ENCODE data around the gene ATP2B2. TPM values are rescaled to one million over a fixed set of nuclear protein-coding genes. Genes with fewer than 3 reads are reported as not detected.
"Not testable (repeated sequence)": the region's sequence is repeated elsewhere in the genome, so short reads cannot be mapped to it uniquely, and the experiment has no call there.

The ATP2B2 gene
- total RNA-seq, 2 donors from 2014 or later = 0.06 TPM; not detected in 1

DNA sequence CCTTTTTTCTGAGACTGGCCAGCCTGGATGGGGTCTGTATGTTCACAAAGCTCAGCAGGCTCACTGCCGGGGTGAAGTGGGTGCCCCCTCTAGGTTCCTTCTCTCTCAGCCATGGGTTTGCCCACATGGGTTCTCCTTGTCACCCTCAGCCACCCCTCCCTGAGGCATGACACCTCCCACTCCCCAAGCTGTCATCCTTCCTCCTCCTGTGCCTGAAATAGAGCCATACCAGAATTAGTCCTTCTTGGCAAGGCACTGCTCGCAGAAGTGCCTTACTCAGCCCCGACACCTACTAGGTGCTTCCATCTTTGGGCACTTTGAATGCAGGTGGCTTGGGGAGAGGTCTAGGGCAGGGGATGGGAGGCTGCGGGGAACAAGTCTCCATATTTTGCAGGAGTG, 121.5 kb downstream of the ATP2B2 start:
- no peak for ATAC-seq
- intact Hi-C loops (cut with DNase I, micrococcal nuclease) = no loop called here
- DNase-seq = no peak

DNA sequence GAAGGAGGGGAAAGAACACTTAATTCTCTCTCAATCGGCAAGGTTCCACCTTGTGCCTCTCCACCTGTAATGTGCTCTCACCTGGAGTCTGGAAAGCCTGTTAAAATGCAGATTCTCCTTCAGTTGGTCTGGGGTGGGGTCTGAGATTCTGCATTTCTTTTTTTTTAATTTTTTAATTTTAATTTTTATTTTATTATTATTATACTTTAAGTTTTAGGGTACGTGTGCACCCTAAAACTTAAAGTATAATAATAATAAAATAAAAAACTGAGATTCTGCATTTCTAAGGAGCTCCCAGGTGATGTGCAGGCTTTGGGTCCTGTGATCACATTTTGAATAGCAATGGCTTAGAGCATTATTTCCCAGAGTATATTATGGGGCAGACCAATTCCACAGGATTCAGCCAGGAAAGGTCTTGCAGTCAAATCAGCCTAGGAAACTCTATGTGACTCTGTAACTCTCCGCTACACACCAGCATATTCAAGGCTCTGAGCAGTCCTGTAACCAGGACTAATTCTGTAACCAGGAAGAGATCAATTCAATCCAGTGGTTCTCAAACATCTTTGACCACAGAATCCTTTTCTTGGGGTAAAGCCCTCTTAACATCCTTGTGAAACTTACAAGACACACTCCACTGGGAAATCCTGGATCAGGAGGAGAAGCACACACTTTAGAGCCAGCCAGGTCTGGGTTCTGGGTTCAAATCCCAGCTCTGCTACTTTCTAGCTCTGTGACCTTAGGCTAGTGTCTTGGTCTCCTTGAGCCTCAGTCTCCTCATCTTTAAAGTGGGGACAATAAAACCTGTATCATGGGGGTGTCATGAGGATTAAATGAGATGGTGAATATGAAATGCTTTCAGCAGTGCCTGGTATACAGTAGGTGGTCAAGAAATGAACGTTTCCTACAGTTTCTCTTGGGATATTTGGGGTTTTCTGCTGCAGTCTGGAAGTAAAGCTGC, 122.2 kb downstream of the ATP2B2 start:
- ATAC-seq (no peak), DNase-seq (no peak)
- intact Hi-C loops (cut with DNase I, micrococcal nuclease) = no loop called here

DNA sequence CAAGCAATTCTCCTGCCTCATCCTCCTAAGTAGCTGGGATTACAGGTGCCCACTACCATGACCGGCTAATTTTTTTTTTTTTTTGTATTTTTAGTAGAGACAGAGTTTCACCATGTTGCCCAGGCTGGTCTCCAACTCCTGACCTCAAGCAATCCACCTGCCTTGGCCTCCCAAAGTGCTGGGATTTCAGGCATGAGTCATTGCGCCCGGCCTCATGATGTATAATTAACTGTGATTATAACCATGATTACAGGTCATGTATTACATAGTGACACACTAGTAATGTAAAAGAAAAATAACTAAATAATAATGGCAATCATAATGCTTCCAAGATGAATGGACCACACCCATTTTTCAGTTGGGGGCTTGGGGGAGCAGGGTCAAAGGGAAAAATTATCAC, 122.9 kb downstream of the ATP2B2 start:
- intact Hi-C loops (cut with DNase I, micrococcal nuclease); ATAC-seq; DNase-seq: not testable (repeated sequence)

DNA sequence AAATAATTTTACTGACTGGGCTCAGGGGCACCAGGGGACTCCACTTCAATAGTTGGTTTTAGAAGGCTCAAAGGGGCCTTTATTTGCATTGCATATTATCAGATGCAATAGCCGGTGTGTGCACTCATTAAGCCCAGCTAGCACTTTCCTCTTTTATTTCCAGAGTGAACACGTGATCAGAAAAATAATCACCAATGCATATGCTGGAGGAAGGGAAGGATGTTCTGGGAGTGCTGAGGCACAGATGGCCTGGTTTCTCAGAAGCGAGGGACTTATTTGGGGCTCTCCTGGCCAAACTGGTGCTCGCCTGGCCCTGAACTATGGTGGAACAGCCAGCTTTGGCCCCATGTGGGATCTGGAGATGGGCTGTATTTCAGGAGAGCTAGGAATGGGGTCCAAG, 124.0 kb downstream of the ATP2B2 start:
- ATAC-seq (no peak), DNase-seq (no peak)
- intact Hi-C loops (cut with DNase I, micrococcal nuclease) = no loop called here

DNA sequence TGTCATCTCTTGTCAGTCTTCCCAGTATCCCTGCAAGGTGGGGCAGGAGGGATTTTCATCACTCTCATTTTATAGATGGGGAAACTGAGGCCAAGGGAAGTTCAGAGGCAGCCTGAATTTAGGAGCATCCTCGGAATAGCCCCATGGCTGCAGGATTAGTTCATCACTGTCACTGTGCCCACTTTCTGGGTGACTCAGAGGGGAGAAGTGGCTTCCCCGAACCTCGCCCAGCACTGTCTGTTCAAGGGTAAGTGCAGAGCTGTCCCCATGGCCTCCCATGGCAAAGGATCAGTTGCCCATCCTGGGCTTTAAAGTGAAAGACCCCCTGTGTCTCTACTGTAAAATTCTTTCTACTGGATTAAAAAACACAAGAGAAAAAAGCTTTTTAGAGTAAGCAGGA, 124.5 kb downstream of the ATP2B2 start:
- intact Hi-C loops (cut with DNase I, micrococcal nuclease) = no loop called here
- DNase-seq (no peak), ATAC-seq (no peak)

DNA sequence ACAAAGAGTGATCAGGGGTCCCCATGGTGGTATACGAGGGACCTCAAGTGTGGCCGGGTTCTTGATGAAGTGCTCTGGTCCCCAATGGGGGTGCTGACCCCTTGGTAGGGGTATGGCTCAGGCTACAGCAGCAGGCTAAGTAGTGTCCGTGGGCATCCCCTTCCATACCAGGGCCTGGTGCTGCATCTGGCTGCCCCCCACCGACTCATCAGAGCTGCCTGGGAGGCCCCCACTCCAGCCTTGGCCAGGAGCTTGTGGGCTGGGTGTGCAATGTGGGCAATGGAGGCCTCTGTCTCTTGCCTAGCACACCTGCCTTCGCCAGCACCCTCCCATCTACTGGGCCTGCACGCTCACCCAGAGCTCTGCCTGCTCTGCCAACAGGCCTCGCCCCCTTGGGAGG, 125.4 kb downstream of the ATP2B2 start:
- intact Hi-C loops (cut with DNase I, micrococcal nuclease) = no loop called here
- ATAC-seq (no peak), DNase-seq (no peak)

DNA sequence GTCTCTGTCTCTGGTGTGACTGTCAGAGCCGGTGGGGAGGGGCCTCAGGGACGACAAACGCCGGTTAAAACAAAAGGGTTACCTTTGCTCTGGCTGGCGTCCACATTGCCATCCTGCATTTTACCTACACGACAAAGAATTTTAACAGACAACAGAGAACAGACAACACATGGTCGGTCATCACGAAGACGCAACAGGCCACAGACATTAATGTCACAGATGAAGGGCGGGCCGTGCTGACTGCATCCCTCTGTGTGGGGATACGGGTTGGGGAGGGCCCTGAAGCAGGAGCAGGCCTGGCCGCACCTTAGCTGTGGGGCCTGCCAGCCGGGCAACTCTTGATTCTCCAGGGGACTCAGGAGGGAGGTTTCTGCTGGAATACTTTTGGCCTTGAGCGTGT, 126.2 kb downstream of the ATP2B2 start:
- intact Hi-C loops (cut with DNase I, micrococcal nuclease) = no loop called here
- DNase-seq = no peak
- no peak for ATAC-seq

DNA sequence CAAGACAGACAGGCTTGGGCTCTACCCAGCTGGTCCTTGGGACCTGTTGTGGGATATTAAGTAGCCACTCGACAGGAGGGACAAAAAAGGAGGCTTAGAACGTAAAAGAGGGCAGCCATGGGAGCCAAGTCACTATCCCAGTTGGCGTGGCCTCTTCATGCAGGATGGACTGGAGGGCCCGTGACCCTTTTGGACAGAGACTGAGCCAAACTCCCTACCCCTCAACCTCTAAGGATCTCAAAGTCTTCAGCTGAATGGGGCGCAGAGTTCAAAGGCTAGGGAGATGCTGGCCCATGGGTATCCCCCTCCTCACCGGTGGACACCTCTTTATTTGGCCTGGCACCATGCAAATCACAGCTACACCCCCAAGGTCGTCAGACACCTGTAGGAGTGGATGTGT, 126.6 kb downstream of the ATP2B2 start:
- DNase-seq = no peak
- ATAC-seq = no peak
- intact Hi-C loops (cut with DNase I, micrococcal nuclease) = no loop called here

DNA sequence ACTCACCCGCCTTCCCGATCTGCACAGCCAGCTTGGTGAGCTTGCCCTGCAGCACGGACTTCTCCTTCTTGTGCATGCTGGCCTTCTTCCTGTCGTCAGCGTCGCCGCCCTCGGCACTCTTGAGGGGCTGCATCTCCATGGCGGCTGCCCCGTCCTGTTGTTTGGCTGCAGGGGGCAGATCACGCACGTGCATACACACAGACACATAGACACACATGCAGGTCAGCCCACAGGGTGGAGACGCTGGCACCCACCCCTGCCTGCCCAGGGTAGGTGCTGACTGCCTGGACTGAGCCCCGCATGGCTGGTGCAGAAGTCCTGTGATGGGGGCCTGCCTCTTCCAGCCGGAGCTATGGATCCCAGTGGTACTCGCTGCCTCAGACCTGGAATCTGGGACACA, 127.1 kb downstream of the ATP2B2 start:
- no peak for DNase-seq
- intact Hi-C loops (cut with DNase I, micrococcal nuclease) = no loop called here
- no peak for ATAC-seq

DNA sequence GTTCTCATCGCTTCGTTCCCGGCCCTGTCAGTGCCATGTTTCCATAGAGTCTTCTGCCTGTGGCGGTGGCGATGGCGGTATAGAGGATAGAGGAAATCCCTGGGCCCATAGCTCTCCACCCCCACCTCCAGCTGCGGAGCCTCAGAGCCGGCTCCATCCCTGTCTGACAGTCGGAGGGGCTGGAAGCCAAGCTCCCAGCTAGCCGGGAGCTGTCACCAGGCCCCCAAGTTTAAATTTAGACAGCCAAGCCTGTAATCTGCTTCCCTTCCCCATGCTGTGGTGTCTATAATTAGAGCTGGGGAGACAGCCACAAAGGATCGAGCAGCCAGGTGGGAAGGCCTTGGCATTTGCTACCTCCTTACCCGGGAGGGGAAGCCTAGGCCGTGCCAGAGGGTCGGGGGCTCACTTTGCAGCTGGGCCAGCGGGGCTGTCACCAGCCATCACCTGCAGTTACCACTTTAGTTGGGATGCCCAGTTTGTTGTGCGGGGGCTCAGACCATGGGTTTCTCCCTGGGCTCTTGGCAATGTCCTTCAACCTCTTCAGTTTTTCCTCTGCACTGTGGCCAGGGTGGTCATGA, 128.1 kb downstream of the ATP2B2 start:
- ATAC-seq (no peak), DNase-seq (no peak)
- intact Hi-C loops (cut with DNase I, micrococcal nuclease) = no loop called here

DNA sequence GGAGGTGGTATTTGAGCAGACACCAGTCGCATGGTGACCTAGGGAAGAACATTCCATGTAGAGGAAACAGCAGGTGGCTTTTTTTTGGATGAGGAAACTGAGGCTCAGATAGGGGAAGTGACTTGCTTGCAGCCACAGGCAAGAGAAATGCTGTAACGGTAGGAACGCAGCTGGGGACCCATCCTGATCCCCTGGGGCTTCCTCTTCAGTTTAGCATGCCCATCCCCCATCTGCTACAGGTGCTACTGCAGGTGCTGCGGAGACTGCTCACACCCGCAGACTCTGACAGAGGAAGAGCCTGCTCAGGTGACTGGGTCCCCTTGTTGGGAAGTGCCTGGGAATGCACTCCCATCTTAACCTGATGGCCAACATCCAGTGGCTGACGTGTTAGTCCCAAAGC, 129.0 kb downstream of the ATP2B2 start:
- intact Hi-C loops (cut with DNase I, micrococcal nuclease) = no loop called here

DNA sequence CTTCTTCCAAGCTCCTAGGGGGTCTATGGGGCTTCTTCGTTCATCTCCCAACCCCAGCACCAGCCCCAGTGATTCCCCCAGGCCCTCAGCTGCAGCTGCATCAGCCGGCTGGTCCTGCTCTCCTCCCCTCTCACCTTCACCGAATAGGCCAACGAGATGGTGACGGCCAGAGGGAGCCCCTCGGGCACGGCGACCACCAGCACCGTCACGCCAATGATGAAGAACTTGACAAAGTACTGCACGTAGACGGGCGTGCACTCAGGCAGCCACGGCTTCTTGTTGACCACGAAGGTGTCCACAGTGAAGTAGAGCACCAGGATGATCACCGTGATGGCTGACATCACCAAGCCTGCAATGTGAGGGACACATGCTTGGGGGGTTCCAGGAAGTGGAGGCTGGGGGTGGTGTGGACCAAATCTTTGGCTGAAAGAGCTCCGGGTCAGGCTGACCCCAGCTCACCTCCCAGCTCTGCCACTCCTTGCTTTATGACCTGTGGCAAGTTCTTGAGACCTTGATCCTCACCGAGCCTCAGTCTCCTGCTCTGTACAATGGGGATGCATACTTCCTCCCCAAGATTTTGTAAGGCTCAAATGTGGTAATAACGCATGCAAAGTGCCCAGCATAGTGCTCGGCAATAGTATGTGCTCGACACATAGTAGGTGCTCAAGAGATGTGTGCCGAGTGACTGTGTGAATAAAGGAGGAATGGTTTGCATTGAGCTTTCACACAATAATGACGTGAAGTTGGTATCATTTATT, 129.9 kb downstream of the ATP2B2 start:
- ATAC-seq = no peak
- intact Hi-C loops (cut with DNase I, micrococcal nuclease) = no loop called here
- DNase-seq = no peak

More for the DNA sequence above, 129.0 kb downstream of the ATP2B2 start:
- no peak for ATAC-seq
- DNase-seq = no peak

DNA sequence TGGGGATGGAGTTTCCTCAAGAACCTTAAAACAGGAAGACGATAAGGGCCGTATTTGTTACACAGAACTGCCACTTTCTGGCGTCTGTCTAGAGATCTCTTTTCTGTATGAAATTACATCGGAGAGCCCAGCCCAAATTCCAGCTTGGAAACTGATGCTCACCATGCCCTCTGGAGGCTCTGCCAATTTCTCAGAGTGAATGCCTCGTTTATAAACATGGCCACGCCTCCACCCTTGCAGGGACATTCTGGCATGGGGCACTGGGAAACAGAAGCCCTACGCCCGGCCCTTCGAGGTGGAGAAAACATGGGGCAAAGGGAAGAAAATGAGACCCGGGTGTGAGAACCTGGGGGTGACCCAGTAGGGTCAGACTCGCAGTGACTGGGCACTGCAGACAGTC, 131.1 kb downstream of the ATP2B2 start:
- intact Hi-C loops (cut with DNase I, micrococcal nuclease) = no loop called here
- ATAC-seq (no peak), DNase-seq (no peak)

DNA sequence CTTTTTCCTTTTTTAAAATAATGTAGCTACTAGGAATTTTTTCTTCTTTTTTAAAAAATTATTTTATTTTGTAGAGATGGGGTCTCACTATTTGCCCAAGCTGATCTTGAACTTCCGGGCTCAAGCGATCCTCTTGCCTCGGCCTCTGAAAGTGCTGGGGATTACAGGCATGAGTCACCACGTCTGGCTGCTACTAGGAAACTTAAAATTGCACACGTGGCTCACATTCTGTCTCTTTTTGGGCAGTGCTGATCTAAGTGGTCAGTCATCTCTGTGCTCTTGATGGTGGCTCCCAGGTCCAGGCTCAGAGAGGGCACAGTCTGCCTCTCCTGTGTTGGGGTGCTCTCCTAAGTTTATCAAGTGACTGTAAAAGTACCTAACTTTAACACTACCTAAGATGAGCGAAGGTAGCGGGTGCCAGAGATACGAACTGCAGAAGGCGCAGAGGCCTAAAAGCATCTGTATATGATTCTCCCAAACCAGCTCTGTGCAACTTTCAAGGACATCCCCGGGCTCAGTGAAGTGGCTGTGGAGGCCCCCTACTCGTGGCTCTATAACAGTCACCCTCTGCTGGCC, 131.6 kb downstream of the ATP2B2 start:
- no peak for DNase-seq
- no peak for ATAC-seq
- intact Hi-C loops (cut with DNase I, micrococcal nuclease) = no loop called here

DNA sequence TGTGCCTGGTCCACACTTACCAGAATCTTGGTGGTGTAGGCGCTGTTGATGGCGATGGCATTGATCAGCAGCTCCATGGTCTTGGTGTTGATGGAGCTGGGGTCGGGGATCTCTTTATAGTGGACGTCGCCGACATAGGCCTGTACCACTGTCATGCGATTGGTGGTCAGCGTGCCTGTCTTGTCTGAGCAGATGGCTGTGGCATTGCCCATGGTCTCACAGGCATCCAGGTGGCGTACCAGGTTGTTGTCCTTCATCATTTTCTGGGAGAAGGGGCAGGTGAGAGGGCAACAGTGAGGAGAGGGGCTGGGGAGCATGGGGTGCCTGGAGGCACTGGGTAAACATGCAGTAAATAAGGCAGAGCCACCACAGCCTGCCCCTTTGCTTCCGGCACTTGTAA, 133.6 kb downstream of the ATP2B2 start:
- intact Hi-C loops (cut with DNase I, micrococcal nuclease) = no loop called here
- ATAC-seq (no peak), DNase-seq (no peak)

DNA sequence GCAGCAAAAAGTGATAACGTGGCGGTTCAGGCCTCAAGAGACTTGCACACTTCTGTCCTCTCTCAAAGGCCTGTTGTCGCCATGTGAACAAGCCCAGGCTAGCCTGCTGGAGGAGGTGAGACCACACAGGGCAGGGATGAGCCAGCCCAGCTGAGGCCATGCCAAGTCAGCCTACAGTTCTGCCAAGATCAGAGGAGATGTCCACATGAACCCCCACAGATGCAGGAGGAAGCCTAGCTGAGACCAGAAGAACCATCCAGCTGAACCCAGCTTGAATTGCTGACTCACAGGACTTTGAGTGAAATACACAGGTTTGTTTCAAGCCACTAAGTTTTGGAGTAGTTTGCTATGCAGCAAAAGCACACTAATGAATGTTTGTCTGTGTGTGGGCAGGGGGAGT, 134.2 kb downstream of the ATP2B2 start:
- DNase-seq (no peak), ATAC-seq (no peak)
- intact Hi-C loops (cut with DNase I, micrococcal nuclease) = no loop called here

DNA sequence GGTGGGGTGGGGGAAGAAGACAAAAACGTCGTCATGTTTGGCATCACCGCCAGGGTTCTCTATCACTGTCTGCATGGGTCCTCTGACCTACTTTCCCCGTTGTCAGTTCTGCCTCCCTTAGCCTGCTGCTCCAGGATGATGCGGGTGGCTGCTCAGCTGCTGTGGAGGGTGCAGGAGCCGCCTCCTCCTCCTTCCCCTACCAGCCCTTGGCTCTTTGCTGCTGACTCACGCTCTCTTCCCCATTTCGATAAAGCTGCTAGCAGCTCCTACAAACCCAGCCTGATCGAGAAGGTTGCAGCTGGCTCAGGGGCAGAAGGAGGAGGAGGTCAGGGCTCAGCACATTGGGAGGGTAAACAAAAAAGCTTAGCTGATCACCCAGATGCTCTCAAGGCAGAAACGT, 135.0 kb downstream of the ATP2B2 start:
- intact Hi-C loops (cut with DNase I, micrococcal nuclease) = no loop called here
- ATAC-seq (no peak), DNase-seq (no peak)

DNA sequence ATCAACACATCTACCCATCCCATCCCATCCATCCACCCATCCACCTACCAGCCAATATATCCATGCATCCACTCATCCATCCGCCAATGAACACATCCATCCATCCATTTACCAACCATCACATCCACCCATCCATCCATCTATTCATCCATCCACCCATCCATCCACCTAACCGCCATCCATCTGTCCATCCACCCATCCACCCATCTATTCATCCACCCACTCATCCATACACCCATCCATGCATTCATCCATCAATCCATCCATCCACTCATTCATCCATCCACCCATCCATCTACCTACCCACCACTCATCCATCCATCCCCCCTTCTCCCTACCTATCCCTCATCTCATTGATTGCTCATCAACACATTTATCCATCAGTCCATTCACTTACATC, 136.9 kb downstream of the ATP2B2 start:
- ATAC-seq = no peak
- intact Hi-C loops (cut with DNase I, micrococcal nuclease) = no loop called here
- DNase-seq = no peak

DNA sequence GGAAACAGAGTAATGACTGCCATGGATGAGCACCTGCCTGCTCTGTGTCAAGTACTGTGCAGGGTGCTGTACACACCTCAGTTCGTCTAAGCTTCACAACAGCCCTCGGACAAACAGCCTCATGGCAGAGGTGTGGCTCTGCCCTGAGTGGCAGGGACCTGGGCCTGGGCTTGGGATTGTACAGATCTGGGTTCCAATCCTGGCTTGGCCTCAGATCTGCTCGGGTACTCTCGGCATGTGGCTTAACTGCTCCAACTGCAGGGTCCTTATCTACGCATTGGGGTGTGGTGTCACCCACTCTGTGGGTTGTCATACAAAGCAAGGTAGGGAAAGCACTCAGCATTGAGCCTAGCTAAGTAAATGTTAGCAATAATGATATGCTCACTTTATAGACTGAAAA, 137.9 kb downstream of the ATP2B2 start:
- DNase-seq = no peak
- ATAC-seq = no peak
- intact Hi-C loops (cut with DNase I, micrococcal nuclease) = no loop called here

All from left colon (tissue), 2 donors.